NCI-H524 (cell line): ENCODE results near the gene HDAC4.
A peak's percentile ranks its signal among the peaks of the same experiment; 100 is the strongest.

Source experiments
- DNase-seq, 2 experiments: peaks; one replicate each; lab custom pipeline; 2025; lab: John Stamatoyannopoulos, UW

Gene HDAC4

GRCh38 chr2:239255218-239255617 is 145.6 kb downstream of the HDAC4 start:
- DNase-seq: no peak

- DNase-seq: no peak
Observed at GRCh38 chr2:239253701-239254436, 147.0 kb downstream of the HDAC4 start.

GRCh38 chr2:239253264-239253663 is 147.6 kb downstream of the HDAC4 start:
- DNase-seq: no peak

DNA sequence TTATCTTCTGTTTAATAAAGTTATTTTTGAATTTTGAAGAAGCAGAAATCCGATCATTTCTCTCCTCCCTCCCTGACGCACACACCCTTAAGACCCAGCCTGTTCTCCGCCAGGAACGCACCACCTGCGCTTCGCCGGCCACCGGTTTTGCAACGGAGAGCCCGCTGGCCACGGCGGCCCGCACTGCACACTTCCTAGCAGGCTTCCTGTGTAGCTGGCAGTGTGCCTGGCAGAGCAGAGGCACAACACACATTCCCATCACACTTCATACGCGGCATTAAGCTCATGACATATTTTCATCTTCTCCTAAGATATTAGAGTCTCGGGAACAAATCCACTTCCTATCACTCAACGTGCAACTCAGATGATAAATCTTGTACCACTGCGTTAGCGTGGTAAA is 148.0 kb downstream of the HDAC4 start:
- no peak for DNase-seq

- DNase-seq: no peak
Observed at GRCh38 chr2:239252393-239252792, 148.4 kb downstream of the HDAC4 start.

- no peak for DNase-seq
Observed at GRCh38 chr2:239251971-239252370, 148.8 kb downstream of the HDAC4 start.

DNA sequence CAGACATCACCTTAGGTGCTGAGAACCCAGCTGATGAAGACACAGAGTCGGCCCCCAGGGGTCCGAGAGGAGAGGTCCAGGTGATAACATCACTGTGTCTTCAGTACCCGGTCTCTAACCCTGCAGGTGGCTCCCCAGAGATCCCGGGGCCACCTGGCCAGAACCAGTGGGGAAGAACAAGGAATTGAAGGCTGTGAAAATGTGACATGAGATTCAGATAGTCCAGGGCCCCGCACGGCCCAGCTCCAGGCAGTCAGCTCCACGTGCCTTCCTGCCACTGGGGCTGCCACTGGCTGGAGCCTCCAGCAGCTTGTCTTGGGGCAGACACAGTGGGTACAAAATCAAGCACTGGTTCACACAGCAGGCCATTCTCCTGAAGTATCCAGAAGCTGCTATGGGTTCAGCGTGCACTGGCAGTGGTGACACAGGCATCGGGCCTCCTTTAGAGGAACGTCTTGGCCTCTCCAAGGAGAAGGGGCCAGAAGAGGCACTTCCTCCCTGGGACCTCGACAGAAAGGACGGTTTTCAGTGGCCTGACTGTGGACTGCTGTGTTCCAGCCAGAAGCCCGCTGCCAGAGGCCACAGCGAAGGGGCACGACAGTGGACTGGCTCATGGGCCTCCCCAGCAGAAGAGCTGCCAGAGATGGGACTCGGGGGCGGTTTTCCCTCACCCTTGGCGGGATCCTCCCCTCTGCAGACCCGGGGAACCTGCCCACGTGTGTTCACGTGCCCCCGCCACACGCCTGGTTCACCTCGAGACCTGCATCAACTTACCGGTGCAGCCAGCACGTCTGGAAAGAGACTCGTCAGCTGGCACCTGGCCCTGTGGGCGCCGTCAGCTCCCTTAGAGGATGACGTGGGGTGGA is 150.4 kb downstream of the HDAC4 start:
- DNase-seq: no peak

DNA sequence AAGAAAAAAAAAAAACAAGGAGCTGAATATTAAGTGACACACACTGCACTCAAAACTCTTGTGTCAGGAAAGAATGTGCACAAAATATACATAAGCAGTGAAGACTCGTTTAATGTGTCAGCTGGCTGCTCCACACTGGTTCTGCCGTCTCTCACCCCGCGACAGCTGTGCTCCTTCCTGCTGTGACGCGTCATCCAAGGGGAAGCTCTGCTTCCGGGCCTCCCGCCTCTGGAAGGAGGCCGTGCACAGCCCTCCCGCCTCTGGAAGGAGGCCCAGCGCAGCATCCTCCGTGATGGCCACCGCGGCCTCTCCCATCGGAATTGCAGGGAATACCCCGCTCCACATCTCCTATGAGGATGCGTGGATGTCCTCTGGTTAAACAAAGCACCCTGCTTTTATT is 151.0 kb downstream of the HDAC4 start:
- peak in 1 of 2 experiments; percentile 37 for DNase-seq

DNA sequence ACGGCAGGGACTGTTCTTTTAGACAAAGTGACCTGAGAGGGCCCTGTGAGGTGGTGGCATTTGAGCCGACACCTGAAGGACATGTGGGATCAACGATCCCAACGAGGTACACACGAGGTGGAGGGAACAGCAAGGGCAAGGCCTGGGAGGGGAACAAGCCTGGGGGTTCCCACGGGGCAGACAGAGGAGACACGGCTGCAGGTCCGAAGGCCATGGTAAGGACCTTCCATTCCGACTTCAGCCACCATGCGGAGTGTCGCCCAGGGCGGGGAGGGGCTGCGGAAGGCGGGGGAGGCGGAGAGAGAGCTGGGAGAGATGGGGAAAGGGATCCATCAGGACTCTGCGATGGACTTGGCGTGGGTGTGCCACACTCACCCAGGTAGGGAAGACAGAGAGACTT is 151.8 kb downstream of the HDAC4 start:
- no peak for DNase-seq

DNA sequence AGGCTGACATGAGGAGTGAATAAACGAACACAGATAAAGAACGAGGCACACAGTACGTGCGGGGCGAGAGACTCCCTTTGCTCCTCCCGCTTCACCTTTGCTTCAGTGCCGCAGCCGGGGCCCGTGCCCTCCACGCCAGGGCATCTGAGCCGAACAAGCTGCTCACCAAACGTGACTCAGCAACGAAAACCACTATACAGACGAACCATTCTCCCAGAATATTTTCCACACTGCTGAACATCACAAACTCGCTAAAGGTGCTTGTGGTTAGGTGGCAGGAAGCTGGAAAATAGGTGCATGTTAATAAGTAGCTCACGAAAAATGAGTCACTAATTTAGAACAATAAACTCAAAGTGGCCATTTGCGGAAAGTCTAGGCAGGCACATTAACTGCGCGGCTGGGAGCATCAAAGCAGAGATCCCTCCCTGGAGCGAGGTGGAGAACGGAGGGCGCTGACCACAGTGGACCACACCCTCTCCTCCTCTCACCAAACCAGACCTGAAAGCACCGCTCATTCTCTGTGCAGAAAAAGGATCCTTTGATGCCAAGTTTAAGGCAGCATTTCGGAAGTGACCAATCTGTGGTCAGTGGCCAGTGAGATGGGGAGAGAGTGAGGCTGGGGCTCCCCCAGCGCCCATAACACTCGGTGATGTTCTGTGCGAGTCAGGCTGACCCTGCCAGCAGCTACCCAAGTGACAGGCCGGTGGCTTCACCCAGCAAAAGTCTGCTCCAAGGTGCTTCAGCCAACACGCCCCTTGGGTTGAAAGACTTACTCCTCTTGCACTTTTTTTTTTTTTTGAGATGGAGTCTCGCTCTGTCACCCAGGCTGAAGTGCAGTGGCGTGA is 153.2 kb downstream of the HDAC4 start:
- DNase-seq: no peak

DNA sequence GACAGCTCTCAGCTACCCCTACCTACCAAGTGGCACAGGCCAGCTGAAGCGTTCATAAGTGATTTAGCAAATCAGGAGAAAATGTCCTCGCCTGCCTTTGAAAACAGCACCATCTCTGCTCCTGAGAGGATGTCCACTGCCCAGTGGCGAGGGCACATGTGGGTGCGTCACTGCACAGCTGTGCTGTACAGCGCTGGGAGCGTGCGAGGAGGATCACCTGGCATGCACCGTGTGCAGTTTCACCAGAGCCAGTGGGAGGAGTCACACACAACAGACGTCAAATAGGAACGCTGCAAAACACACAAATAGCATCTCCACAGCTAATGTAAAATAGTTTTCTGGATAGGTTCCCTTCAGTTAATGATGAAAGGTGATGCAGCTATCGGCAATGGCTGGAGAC is 154.1 kb downstream of the HDAC4 start:
- no peak for DNase-seq

DNA sequence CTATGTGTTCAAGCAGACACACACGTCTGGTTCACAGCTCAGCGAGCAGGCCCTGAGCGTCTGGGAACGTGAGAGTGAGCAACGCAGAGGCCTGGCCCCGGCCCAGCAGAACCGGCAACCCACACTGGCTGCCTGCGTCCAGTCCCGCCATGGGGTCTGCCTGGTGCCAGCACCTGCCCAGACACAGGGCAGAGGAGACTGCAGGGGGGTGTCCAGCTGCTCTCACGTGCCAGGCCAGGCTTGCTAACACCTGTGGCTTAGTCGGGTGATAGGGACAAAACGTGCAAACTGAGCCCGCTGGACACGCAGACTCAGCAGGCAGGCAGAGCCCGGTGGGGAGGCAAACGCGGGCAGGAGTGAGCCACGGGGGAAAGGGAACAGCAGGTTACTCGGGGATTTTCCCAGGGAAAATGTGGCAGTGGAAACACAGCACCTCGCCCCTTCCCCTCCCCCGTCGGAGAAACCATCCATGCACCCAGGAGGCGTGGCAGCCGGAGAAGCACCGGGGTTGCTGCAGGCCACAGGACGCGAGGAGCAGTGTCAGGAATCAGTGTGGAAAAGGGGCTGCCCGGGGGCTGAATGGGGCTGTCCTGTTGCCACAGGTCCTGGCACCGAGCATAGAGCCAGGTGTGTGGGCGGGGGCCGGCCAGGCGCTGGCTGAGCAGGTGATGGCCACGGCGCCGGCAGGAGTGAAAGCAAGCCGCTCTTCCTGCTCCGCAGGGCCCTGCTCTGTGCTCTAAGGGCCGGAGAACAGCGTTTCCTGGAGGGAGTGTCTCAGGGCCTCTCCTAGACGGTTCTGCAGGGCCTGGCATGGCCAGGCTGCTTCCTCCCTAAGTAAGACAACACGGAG is 154.7 kb downstream of the HDAC4 start:
- no peak for DNase-seq

DNA sequence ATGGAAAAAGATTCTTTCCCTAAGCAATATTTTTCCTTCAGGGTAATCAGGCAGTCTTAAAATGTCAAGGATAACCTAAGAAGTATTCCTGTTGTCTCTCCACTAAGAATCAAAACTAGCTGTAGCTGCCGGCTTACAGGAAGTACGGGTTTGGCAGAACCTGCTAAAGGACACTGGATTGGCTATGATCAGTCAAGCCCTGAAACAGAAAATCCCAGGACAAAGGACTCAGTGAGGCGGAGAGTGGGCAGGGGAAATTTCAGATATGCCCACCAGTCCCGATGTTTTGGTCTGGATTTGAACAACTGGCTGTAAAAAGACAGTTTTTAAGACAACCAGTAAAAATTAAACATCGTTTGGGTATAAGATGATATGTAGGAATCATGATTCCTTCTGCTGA is 155.7 kb downstream of the HDAC4 start:
- DNase-seq: no peak

DNA sequence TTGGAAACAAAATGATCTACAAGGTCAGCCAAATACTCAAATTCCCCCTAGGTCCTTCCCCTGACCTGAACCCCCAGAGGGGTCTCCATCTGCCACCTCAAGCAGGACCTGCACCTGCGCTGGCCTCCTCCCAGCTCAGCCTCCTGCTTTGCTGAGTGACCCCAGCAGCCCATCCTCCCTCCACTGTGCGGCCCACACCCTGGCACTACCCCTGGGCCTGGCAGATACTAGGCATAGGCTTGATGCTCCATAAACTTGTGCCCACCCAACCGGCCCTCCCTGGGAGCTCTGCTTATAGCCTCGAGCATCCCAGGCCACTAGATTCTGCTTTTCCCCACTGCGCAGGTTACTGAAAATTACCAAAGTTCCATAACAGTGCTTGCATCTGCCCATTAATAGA is 156.2 kb downstream of the HDAC4 start:
- no peak for DNase-seq

- no peak for DNase-seq
Observed at GRCh38 chr2:239241431-239241960, 159.3 kb downstream of the HDAC4 start.

DNA sequence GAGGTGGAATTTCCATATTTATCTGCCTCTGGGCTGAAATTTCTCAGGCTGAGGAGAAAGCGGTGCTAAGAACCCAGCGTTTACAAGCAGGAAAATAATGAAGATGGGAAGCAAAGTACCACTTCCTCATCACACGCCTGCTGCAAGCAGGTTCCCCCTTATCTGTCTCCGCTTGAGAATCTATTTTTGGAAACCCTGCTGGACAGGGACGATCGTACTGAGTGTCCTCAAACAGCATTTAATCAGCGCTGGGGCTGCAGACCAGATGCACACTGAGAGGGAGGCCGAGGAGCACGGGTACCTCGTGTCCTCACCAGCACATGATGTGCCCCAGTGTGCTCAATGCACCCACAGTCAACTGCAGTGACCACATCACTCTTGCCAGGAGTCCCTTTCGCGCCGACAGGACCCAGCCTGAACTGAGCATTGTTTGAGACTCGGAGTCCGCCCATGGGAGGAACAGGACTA is 160.4 kb downstream of the HDAC4 start:
- DNase-seq: no peak

- DNase-seq: peak in 1 of 2 experiments; percentile 4
Observed at GRCh38 chr2:239239607-239240413, 161.0 kb downstream of the HDAC4 start.

- no peak for DNase-seq
Observed at GRCh38 chr2:239238839-239239606, 161.8 kb downstream of the HDAC4 start.

- no peak for DNase-seq
Observed at GRCh38 chr2:239238381-239238780, 162.4 kb downstream of the HDAC4 start.
